Measurements from ENCODE around the gene NELFA.
"Not testable (repeated sequence)": the region's sequence is repeated elsewhere in the genome, so short reads cannot be mapped to it uniquely, and the experiment has no call there.

NELFA gene

GRCh38 chr4:1993718-1994516 lies 14.9 kb downstream of the NELFA start:
- DNase-seq = not testable (repeated sequence)

DNA sequence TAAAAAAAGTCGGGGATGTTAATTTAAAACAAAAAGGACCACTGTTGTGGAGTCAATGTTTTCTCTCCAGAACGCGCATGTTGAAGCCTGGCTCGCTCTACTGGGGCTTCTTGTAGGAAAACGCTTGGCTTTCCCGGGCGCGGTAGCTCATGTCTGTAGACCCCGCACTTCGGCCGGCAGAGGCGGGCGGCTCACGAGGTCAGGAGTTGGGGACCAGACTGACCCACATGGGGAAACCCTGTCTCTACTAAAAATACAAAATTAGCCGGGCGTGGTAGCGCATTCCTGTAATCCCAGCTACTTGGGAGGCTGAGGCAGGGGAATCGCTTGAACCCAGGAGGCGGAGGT lies 15.6 kb downstream of the NELFA start:
- no peak for DNase-seq

DNA sequence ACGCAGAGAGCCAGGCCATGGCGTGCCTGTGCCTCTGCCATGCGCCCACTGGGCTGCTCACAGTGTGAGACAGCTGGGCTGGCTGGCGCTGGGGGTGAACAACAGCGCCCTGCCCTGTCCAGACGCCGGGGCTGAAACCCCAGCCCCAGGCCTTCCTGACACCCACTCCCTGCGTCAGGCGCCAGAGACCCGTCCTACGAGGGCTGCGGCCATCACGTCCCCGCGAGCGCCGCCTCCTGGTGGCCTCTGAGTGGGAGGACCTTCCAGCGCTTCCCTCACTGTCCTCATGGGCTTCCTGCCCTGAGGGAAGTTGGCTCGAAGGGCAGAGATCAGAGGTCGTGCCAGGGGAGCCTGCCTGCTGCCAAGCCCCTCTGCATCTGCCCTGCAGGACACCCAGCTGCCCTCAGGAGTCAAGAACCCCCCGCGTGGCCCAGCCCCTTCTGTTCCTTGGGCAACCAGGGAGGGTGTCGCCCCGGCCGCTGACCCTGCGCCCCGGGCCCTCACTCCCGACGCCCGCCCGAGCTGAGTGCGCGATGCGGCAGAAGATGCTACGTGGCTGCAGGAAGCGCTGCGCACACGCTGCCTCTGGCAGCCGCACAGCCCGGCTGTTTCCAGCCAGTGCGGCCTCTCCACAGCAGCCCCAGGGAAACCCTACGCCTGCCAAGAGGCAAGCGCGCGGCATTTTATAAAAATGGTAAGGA lies 16.2 kb downstream of the NELFA start:
- DNase-seq = no peak

DNA sequence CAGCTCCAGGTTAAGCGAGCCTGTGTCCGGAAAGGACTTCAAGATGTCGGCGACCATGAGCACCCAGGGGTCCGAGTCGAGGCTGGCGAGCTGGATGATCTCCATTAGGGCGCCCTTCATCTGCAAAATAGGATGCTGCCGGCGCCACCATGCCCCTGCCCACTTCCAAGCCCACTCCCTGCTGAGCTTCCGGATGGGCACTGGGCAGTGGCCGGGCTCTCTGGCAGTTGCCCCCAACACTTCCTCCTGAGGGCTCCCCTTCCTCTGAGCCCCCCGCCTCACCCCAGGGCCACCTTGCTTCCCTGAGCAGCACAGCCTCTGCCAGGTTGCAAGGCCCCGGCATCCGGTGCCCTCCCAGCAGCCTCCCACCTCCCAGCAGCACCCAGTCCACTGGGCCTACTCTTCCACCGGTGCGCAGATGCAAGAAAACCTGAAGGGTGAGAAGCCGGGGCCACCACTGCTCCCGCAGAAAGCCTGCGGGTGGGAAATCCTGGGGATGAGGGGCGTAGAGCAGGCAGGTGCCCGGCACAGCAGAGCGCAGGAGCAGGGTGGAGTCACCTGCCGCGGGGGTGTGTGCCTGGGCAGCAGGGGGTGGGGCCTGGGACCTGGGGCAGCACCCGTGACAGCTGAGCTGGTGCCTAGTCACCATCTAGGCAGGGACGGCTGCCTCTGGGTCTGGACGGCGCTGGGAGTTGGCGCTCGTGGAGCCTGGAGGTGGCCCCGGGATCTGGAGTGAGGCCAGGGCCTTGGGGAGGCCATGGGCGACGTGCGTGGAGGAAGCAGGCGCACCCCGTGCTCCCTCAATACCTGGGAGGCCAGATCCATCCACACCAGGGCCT lies 17.0 kb downstream of the NELFA start:
- no peak for DNase-seq

- DNase-seq = no peak
These were observed 17.7 kb downstream of the NELFA start for GRCh38 chr4:1991087-1991486.

DNA sequence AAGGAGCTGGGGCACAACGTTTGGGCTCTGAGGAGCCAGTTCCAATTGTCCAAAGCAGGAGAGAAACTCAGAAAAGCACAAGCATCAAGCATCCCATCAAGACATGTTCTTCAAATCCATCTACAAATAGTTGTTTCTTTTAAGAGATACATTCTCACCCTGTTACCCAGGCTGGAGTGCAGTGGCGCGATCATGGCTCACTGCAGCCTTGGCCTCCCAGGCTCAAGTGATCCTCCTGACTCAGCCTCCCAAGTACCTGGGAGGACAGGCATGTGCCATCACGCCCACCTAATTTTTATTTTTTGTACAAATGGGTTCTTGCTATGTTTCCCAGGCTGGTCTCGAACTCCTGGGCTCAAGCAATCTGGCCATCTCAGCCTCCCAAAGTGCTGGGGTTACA lies 18.1 kb downstream of the NELFA start:
- no peak for DNase-seq

DNA sequence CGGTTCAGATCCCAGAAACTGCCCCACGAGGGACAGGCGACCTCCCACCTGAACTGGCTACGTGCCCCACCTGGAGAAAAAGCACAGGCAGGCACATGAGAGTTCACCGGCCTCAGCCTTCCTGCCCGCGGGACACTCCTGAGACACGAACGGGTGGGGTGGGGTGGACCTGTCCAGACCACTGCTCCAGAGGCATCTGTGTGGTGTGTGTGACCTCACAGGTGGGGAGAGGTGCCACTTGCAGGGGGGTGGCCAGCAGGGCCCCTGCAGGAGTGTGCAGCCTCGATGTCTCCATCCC lies 18.5 kb downstream of the NELFA start:
- DNase-seq = no peak

- DNase-seq = no peak
These were observed 19.0 kb downstream of the NELFA start for GRCh38 chr4:1989533-1990347.

DNA sequence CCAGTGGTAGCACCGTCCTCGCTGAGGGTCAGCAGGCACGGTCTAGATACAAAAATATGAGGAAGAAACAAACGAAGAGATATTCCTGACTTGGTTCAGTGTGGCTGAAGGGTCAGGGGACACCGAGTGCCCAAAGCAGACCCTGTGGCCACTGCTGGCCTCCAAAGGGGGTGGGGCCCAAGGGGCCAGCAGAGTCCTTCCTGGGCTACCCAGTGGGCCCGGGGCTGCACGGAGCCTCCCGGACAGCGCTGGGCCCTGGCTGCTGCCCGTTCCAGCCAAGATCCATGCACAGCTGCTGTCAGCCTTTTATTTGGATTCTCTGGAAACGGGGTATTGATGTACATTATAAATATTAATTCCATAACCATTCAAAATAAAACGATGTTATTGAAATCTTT lies 20.4 kb downstream of the NELFA start:
- DNase-seq = no peak

GRCh38 chr4:1987721-1988326 lies 20.9 kb downstream of the NELFA start:
- DNase-seq = no peak

DNA sequence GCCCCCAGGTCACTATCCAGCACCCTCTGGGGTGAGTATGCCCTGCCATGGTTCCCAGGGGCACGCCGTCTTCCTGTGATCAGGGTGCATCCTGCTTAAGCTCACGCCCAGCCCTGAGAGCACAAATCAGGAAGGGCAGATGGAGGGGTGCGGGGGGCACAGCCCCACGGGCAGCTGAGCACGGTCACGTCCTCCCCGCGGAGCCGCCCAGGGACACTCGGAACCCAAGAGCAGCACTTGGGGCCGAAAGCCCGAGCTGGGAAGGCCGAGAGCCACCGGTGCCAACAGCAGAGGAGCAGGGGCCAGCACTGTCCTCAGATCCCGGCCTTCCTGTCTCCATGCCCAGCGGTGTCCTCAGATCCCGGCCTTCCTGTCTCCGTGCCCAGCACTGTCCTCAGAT lies 21.5 kb downstream of the NELFA start:
- no peak for DNase-seq

DNA sequence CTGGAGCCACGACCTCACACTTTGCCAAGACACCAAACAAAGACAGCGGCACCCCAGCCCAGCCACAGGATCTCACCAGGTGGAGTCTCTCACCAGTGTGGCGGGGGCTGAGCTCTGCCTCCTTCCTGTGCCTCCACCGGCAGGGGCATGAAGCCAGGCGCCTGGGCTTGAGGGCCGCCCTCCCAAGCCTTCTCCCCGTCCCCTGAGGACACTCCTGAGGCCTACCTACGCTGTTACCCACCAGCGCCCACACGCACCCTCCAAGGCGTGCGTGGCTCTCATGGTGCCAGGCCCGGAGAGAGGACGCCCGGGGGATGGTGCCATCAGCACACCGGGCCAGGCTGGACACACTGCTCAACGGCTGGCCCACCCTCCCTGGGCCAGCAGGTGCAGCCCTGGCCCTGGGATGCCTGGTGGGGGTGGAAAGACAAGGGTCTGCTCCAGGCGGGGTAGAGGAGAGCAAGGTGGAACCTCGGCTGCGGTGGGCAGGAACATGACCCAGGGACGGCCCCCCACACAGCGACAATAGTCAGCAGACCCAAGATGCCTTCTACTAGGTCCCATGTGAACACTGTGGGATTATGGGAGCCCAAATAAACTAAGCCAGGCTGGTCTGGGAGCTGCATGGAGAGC lies 22.1 kb downstream of the NELFA start:
- DNase-seq = no peak

- DNase-seq = no peak
These were observed 22.8 kb downstream of the NELFA start for GRCh38 chr4:1985780-1986577.

DNA sequence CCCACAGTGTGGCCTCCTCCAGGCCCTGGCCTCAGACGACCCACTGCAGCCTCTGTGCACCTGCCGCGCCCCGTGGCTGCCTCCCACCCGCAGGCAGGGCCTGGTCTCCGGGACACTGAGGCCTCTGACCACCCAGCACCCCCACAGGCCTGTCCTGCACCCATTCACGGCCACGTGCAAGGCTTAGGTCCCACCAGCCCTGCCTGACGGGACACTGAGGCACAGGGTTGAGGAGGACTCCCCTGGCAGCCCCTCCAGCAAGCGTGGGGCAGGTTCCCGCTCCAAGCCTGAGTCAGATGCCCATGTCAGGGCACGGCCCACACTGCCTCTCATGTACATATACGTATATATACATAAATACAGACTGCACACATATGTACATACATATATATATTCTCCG lies 23.5 kb downstream of the NELFA start:
- DNase-seq = no peak

- no peak for DNase-seq
These were observed 24.2 kb downstream of the NELFA start for GRCh38 chr4:1984406-1985191.

GRCh38 chr4:1983846-1984405 lies 24.8 kb downstream of the NELFA start:
- no peak for DNase-seq

DNA sequence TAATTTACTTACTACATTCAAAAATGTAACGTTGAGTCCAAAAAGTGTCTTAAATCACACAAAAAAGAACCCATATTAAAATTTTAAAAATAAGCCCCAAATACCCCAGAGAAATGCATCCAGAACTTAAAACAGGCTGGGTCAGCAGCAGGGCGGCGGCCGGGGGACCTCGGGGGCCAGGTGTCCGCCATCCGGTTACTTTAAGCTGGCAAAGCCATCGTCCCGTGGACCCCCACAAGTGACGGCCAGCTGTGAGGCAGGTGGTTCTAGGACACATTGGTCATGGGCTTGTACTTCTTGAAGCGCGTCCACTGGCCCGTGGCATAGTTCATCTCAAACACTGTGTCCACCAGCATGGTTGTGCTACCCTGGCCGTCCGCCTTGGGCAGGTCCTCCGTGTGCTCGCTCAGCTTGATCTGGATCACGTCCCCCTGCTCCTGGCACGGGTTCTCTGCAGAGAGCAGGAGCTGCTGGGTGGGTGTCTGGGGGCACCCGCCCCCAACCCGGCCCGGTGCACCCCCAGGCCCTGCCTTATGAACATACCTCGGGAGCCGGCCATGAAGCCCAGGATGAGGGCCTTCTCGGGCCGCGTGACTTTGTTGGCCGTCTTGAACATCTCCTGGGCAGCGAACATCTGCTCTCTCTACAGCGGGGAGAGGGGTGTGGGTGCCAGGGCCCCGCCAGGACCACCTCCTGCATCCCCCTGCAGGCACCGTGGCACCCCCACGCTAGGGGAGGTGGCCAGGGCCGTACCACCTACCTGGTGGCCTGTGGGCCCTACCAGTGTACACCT lies 25.5 kb downstream of the NELFA start:
- DNase-seq = no peak

DNA sequence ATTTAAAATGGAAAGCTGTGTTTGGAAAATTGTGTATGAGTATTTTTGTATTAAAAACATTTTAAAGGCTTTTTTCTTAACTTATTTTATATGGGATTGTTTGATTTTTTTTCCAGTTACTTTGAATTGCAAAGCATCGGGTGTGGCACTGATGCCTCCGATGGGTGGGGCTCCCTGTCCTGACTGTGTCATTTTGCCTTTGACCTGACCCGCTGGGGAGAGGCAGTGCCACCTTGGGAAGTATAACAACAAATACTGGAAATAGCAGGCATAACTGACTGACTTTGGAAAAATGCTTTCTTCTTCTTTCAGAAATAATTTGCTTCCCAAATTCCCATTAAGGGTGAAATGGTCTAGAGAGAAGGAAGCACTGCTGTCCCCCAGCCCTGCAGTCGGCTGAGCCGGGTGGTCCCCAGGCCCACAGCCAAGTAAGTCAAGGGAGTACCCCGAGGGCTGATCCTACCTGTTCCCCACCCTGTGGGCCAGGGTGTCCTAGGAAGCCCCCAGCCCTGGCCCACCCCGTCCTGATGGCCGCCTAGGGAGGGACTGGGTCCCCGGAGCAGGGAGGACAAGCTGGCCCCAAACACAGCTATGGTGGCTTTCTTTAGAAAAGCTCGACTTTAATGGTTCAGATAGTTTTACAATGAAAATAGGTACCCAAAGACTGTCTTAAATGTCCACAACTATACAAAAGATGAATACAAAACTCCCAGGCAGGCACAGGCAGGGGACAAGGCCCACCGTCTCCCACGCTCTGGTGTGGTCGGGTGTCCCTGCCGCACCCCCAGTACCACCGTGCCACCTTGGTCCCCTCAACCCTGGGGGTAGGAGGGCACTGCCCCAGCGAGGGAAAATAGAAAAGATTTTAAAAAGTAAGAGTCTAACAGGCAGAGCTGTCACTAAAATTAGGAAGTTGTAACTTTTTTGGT lies 26.4 kb downstream of the NELFA start:
- no peak for DNase-seq
